CD4-positive, alpha-beta T cell treated with Interferon alpha-2 for 1 hour (primary cell): ENCODE measurements around the gene AGFG2.
A peak's percentile ranks its signal among the peaks of the same experiment; 100 is the strongest.
"Not testable (repeated sequence)": the region's sequence is repeated elsewhere in the genome, so short reads cannot be mapped to it uniquely, and the experiment has no call there.

ENCODE experiments used
- DNase-seq, 2 donors: peaks; one replicate each; pipeline ENCODE4 v3.0.0-alpha.2; 2020 to 2022

The AGFG2 gene

GRCh38 chr7:100538654-100539435, at the start of gene AGFG2:
Gene AGFG2, plus strand, starts transcription at chr7:100539203. Its CDS starts 144 bp downstream, at chr7:100539347.
- peak; percentile 100 for DNase-seq

- DNase-seq: peak; percentile 40 to 52
Measured at GRCh38 chr7:100489824-100490223, 49.2 kb upstream of the AGFG2 start.

GRCh38 chr7:100490483-100491191, 48.4 kb upstream of the AGFG2 start:
- DNase-seq: no peak

GRCh38 chr7:100491192-100491578, 47.8 kb upstream of the AGFG2 start:
- no peak for DNase-seq

GRCh38 chr7:100492738-100493475, 46.1 kb upstream of the AGFG2 start:
- no peak for DNase-seq

- DNase-seq: peak; percentile 28 to 56
Measured at GRCh38 chr7:100493476-100494264, 45.3 kb upstream of the AGFG2 start.

GRCh38 chr7:100496509-100496908, 42.5 kb upstream of the AGFG2 start:
- no peak for DNase-seq

GRCh38 chr7:100500743-100501142, 38.3 kb upstream of the AGFG2 start:
- DNase-seq: not testable (repeated sequence)

GRCh38 chr7:100504031-100504430, 35.0 kb upstream of the AGFG2 start:
- DNase-seq: not testable (repeated sequence)

GRCh38 chr7:100504887-100505611, 34.0 kb upstream of the AGFG2 start:
- no peak for DNase-seq

- DNase-seq: no peak
Measured at GRCh38 chr7:100506356-100506923, 32.6 kb upstream of the AGFG2 start.

- no peak for DNase-seq
Measured at GRCh38 chr7:100509231-100509630, 29.8 kb upstream of the AGFG2 start.

GRCh38 chr7:100510437-100511239, 28.4 kb upstream of the AGFG2 start:
- DNase-seq: no peak

- no peak for DNase-seq
Measured at GRCh38 chr7:100513212-100513810, 25.7 kb upstream of the AGFG2 start.

- DNase-seq: no peak
Measured at GRCh38 chr7:100515072-100515532, 23.9 kb upstream of the AGFG2 start.

GRCh38 chr7:100516135-100516812, 22.7 kb upstream of the AGFG2 start:
- peak; percentile 46 to 78 for DNase-seq

- no peak for DNase-seq
Measured at GRCh38 chr7:100517305-100517704, 21.7 kb upstream of the AGFG2 start.

GRCh38 chr7:100519580-100519979, 19.4 kb upstream of the AGFG2 start:
- DNase-seq: no peak

GRCh38 chr7:100520138-100520537, 18.9 kb upstream of the AGFG2 start:
- no peak for DNase-seq

- DNase-seq: no peak
Measured at GRCh38 chr7:100521076-100521475, 17.9 kb upstream of the AGFG2 start.
